Measurements from ENCODE around the gene FAM216B.

Gene FAM216B

GRCh38 chr13:42836930-42837690 is 55.7 kb downstream of the FAM216B start:
- no peak for DNase-seq

Measured in inflammatory macrophage treated with lipopolysaccharide for 1 hour (primary cell).